Smooth muscle cell (in vitro differentiated cells): ENCODE data around the gene MX1. TPM values are rescaled to one million over a fixed set of nuclear protein-coding genes. Genes with fewer than 3 reads are reported as not detected.
A peak's percentile ranks its signal among the peaks of the same experiment; 100 is the strongest.
"Not testable (repeated sequence)": the region's sequence is repeated elsewhere in the genome, so short reads cannot be mapped to it uniquely, and the experiment has no call there.

Experiments used
- DNase-seq: peaks from one replicate; lab custom pipeline; 2025; ENCODE audit not compliant: unreplicated experiment; lab: John Stamatoyannopoulos, UW
- H2AFZ ChIP-seq: fragments of 200-600 bp; sonication (generic); 2 replicates; pipeline ENCODE4 v1.6.0; 2016; ENCODE audit warnings: antibody characterized with exemption, low read depth, mild to moderate bottlenecking
- H3F3A ChIP-seq: fragments of 200-600 bp; sonication (generic); 2 replicates; pipeline ENCODE4 v1.6.0; 2017; ENCODE audit warnings: antibody characterized with exemption, low read depth
- H3K27ac ChIP-seq: fragments of 200-600 bp; sonication (generic); 2 replicates; pipeline ENCODE4 v1.5.1; 2016; ENCODE audit warnings: low read depth, mild to moderate bottlenecking
- H3K27me3 ChIP-seq: fragments of 200-600 bp; sonication (generic); 2 replicates; pipeline ENCODE4 v1.6.1; 2016; ENCODE audit warnings: low read depth, mild to moderate bottlenecking
- H3K36me3 ChIP-seq: fragments of 200-600 bp; sonication (generic); 2 replicates; pipeline ENCODE4 v1.5.1; 2016; ENCODE audit warnings: low read depth
- H3K4me1 ChIP-seq: fragments of 200-600 bp; sonication (generic); 2 replicates; pipeline ENCODE4 v1.5.1; 2016; ENCODE audit warnings: low read depth
- H3K4me2 ChIP-seq: fragments of 200-600 bp; sonication (generic); 2 replicates; pipeline ENCODE4 v1.6.0; 2016; ENCODE audit warnings: mild to moderate bottlenecking
- H3K4me3 ChIP-seq: fragments of 200-600 bp; sonication (generic); 2 replicates; pipeline ENCODE4 v1.5.1; 2016; ENCODE audit warnings: mild to moderate bottlenecking
- H3K79me2 ChIP-seq: fragments of 200-600 bp; sonication (generic); 2 replicates; pipeline ENCODE4 v1.6.0; 2016; ENCODE audit warnings: low read depth, mild to moderate bottlenecking
- H3K9ac ChIP-seq: fragments of 200-600 bp; sonication (generic); 2 replicates; pipeline ENCODE4 v1.6.0; 2016; ENCODE audit warnings: low read depth
- H3K9me3 ChIP-seq: fragments of 200-600 bp; sonication (generic); replicated peaks from 2 replicates; pipeline ENCODE4 v1.5.1; 2016; ENCODE audit warnings: low read depth
- H4K20me1 ChIP-seq: fragments of 200-600 bp; sonication (generic); 2 replicates; pipeline ENCODE4 v1.6.0; 2016; ENCODE audit warnings: low read depth
- CTCF ChIP-seq: fragments of 200-600 bp; sonication (generic); IDR thresholded peaks from 2 replicates; pipeline ENCODE4 v1.5.1; 2017; ENCODE audit warnings: borderline replicate concordance, mild to moderate bottlenecking, antibody characterized with exemption; ENCODE audit not compliant: insufficient read depth, poor library complexity, severe bottlenecking
- WGBS: methylation state at CpG from one replicate; pipeline ENCODE4 v1.1.7; 2016; ENCODE audit warnings: low lambda C conversion rate; 5-methylcytosine and 5-hydroxymethylcytosine counted together
- polyA plus RNA-seq: library from polyadenylated mRNA; unstranded; fragments of >200 nt; fragmentation: Nextera tagmentation; extraction: Ambion mirVana; gene quantifications from 2 replicates; pipeline ENCODE4 v1.2.1, GENCODE V29; 2016
- total RNA-seq: library from RNA; depleted of rRNA; stranded (reverse); fragments of >200 nt; gene quantifications from 2 replicates; pipeline ENCODE4 v1.2.3, GENCODE V29; 2014

The MX1 gene
- total and polyA plus RNA-seq, 2 experiments from 2014 or later = 1.3 to 3.5 TPM

- peak; percentile 59 for DNase-seq
- peak overlapping the region; percentile 77 for H3K9ac ChIP-seq
- peak overlapping the region; percentile 88 for H2AFZ ChIP-seq
- no peak for TF ChIP-seq CTCF
- H3K36me3 ChIP-seq = no peaks in the 10 kb centered on the region
- WGBS = 12% methylated on average over 51 of the region's 54 CpGs
- H3K4me1 ChIP-seq = no peaks in the 10 kb centered on the region
- H3F3A ChIP-seq = no peaks in the 10 kb centered on the region
- H3K27me3 ChIP-seq = peaks cover 3% of the 10 kb centered on the region
- H3K27ac ChIP-seq = peak overlapping the region; percentile 39
- H3K79me2 ChIP-seq = no peaks in the 10 kb centered on the region
- no peaks in the 10 kb centered on the region for H3K9me3 ChIP-seq
- no peaks in the 10 kb centered on the region for H4K20me1 ChIP-seq
- H3K4me3 ChIP-seq = peak overlapping the region; percentile 60
- peak overlapping the region; percentile 87 for H3K4me2 ChIP-seq
Observed at GRCh38 chr21:41419921-41420862, 5.8 kb upstream of the MX1 start.

- WGBS = 68% methylated on average over 8 of the region's 8 CpGs
- H3K4me1 ChIP-seq, DNase-seq, H3F3A ChIP-seq, H3K79me2 ChIP-seq, H3K36me3 ChIP-seq, H3K9me3 ChIP-seq, H4K20me1 ChIP-seq: not testable (repeated sequence)
- peak overlapping the region; percentile 60 for H3K4me3 ChIP-seq
- H3K27me3 ChIP-seq = peaks cover 11% of the 10 kb centered on the region
- peak overlapping the region; percentile 87 for H3K4me2 ChIP-seq
- H3K27ac ChIP-seq = peak overlapping the region; percentile 39
- peak overlapping the region; percentile 77 for H3K9ac ChIP-seq
- H2AFZ ChIP-seq = peak overlapping the region; percentile 88
Observed at GRCh38 chr21:41420998-41421397, 5.0 kb upstream of the MX1 start.

- Histone ChIP-seq H3K27ac (no peak overlapping the region), H2AFZ (no peak overlapping the region), H3F3A (no peaks in the 10 kb centered on the region), H3K27me3 (peaks cover 29% of the 10 kb centered on the region), H3K9me3 (no peaks in the 10 kb centered on the region), H4K20me1 (no peaks in the 10 kb centered on the region), H3K9ac (no peak overlapping the region), H3K4me3 (no peak overlapping the region), H3K4me2 (no peak overlapping the region), H3K79me2 (no peaks in the 10 kb centered on the region), H3K36me3 (no peaks in the 10 kb centered on the region), H3K4me1 (no peaks in the 10 kb centered on the region)
- no peak for DNase-seq
- TF ChIP-seq CTCF = no peak
- WGBS = 94% methylated on average over 19 of the region's 19 CpGs
Observed at GRCh38 chr21:41422546-41423304, 3.3 kb upstream of the MX1 start.

- not testable (repeated sequence) for H3K36me3 ChIP-seq, H3K79me2 ChIP-seq, DNase-seq, H3K4me2 ChIP-seq, H3K27ac ChIP-seq, H3K4me3 ChIP-seq, H3K9ac ChIP-seq, H3K9me3 ChIP-seq, H3K4me1 ChIP-seq, H3F3A ChIP-seq, H4K20me1 ChIP-seq, H2AFZ ChIP-seq
- WGBS = 90% methylated on average over 5 of the region's 5 CpGs
- H3K27me3 ChIP-seq = peaks cover 34% of the 10 kb centered on the region
Observed at GRCh38 chr21:41423305-41423636, 2.8 kb upstream of the MX1 start.
